Measurements from ENCODE around the gene TMEM61.
"Not testable (repeated sequence)": the region's sequence is repeated elsewhere in the genome, so short reads cannot be mapped to it uniquely, and the experiment has no call there.

TMEM61 gene

DNA sequence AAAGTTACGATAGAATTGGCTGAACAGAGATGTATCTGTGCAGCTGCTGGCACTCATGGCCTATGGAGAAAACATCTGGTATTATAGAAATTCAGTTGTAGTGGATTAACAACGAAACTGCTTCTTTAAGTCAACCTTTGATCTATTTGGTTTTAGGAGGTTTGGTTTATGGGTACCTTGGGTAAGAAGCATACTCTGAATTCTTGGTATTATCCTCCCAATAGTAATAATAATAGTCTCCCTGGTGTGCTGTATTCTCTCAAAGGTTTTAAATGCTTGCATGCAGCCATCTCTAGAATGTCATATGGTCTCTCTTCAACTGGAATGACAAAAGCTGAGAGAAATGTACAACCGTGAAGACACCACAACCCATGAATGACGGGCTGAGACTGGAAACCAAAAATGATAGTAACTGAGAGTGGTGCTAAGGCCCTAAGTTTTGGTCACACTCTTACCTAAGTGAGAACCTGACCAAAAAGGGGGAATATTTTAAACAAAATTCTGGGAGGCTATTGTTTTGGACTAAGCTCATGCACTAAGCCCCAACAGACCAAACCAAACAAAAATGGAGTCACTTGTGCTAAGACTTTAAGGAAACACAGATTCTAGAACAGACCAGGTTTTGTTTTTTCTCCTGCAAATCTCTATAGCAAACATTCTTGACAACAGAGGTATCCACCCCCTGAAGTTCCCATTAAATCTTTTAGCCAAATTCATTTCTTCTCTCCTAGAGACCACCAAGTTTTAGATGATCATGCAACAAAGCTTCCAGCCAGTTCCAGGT lies 17.6 kb upstream of the TMEM61 start:
- peak; percentile 40 for DNase-seq

DNA sequence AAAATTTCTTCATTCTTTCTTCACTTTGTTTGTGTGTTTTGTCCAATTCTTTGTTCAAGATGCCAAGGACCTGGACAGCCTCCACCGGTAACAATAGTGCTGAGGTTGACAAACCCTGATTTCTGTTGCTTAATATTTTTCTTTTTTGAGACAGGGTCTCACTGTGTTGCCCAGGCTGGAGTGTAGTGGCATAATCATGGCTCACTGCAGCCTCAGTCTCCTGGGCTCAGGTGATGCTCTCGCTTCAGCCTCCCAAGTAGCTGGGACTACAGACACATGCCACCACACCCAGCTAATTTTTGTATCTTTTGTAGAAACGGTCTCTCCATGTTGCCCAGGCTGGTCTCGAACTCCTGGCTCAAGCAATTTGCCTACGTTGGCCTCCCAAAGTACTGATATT lies 16.6 kb upstream of the TMEM61 start:
- DNase-seq: not testable (repeated sequence)

DNA sequence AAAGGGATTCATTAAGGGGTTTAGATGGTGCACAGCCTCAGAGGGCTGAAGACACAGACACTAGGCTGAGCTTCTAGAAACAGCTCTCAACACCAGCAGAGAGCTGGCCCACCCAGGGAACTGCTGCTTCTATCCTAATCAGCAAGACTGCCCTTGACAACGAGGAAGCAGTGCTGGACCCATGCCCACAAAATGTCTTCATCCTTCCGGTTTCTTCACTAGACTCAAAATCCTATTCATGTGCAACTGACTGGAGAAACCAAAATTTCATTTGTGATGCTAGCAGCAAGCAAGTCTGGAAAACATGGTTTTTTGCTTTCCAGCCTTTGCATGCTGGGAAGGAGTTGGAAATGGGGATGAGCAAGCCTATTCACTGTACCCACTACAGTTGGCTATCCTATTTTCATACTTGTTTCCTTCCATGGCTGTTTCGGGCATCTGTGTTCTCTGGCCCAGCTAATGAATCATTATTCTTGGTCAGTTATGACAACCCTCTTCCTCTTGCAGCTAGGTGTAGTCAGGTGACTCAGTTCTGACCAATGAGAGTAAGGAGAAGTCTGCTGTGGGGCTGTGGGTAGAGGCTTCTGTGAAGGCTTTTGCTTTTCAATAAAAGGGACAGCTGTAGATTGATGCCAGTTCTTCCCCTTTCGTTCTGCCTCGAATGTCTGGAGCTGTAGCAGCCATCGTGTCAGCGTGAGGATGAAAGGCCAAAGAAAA lies 14.6 kb upstream of the TMEM61 start:
- DNase-seq: peak; percentile 36

DNA sequence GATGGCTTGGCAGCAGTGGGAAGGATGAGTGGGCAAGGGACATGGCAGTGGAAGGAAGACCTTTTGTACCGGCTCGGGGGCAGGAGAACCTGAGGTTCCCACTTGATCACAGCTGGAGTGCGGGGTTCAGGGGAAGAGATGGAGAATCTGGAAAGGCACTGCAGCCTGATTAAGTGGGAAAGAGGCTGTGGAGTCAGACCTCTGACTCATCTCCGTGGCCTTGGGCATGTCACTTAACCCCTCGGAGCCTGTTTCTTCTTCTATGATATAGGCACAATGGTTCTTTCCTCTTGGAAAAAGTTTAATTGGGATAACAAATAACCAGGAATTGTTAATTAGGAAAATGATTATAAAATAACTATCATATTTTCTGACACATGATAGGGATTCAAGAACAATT lies 13.1 kb upstream of the TMEM61 start:
- DNase-seq: no peak

DNA sequence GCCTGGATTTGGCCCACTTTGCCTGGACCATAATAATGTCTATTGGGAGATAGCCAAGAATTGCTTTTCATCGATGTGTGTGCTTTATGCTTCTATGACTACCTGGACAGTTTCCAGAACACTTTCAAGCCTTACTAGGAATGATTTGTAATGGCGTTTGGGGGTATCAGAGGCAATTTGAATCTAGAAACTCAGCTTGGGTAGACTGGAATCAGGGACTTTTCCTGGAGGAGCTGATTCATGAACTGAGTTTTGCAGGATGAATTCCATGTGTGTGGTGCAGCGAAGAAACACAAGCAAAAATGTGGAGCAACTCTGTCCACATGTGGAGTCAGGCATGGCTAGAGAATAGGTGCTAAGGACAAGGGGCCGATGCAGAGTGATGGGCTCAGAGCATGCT lies 11.9 kb upstream of the TMEM61 start:
- DNase-seq: no peak

DNA sequence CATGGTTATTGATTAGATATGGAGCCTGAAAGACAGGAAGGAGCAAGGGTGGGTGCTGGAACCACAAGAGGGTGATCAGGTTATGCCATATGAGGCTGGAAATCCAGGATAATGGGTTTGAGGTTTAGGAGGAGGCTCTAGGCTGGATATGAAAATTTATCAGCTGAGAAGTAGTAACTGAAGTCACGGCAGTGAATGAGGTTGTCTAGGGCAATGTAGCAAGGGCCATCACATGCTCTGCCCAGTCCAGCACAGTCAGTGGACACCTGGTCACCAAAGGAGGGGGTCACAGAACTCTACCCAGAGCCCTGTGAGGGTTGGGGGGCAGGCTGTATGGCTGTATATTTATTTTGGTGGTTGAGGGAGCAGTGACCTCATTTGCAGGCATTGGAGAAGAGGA lies 10.5 kb upstream of the TMEM61 start:
- no peak for DNase-seq

DNA sequence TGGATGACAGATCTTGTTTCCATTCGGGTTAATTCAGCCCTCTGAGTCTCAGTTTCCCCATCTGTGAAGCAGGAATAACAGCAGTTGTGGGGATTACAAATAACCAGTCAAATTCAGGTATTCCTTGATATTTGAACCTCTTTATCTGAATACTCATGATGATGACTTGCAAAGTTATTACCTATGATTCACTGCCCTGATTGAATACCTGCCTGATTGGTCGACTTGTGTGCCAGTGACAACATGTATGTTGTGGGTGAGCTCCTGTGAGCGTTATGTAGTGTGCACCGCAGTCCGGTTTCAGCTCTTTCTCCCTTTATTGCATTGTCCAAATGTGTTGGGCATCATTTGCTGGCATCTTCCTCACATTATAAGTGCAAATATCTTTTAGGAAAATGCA lies 9.5 kb upstream of the TMEM61 start:
- DNase-seq: no peak

DNA sequence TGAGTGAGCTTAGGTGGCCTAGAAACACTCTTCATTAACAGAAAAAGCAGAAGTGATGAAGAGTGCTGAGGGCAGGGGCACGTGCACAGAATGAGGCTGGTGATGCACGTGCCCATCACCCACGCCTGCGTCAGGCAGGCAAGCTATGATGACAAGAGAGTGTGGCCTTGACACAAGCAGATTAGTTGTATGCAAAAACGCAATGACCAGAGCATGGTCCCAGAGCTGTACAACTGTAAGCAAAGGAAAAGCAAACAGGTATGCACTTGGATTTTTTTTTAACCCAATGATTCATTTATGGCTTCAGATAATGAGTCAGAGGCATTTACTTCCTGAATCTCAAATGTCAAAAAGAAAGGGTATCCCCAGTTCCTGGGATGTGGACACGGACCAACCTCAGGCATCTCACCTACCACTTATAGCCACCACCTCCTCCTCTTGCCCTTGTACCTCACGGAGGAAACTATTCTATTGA lies 9.1 kb upstream of the TMEM61 start:
- DNase-seq: peak; percentile 41

DNA sequence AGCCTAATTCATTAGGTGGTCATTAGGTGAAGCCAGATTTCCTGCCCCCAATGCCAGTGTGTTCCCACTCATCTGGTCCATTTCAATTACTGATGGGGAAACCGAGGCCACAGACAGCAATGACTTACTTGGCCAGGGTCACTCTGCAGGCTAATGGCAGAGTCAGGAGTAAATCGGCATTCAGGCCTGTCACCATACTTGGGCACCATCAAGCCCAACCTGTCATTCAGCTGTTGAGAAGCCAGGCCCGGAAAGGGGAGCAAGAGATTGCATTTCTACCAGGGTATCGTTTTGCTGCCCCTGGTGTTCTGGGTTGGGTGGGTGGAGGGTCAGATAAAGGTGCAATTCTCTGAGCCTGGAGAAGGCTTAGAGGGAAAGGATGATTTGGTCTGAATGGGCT lies 8.0 kb upstream of the TMEM61 start:
- no peak for DNase-seq

DNA sequence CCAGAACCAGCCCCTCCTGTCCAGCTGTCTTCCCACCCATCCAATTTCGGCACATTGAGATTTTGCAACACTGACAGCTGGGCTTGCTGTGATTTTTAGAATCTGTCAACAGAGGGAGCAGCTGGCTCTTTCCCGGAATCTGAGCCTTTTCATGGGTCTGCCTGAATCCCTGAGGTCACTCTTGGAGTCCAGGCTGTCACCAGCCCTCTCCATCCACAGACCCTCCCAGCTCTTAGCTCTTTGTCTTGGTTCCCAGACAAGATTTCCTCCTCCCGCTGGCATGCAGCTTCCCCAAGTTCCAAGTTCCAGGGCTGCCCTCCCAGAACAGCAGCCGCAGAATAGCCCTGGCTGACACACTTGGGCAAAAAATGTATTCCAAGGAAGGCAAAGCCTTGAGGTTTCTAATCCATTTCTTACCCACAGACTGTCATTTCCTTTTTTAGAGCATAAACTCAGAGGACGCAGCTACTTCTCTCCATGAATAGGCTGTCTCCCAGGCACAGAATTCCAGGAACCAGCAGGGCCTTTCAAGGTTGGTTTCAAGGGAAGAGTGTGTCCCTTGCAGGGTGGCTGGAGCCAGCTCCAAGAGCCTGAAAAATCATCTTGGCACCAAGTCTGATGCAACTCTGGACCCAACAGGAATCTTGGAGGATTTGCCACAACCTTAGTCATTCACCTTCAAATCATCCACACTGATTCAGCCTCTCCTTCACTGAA lies 7.1 kb upstream of the TMEM61 start:
- no peak for DNase-seq

DNA sequence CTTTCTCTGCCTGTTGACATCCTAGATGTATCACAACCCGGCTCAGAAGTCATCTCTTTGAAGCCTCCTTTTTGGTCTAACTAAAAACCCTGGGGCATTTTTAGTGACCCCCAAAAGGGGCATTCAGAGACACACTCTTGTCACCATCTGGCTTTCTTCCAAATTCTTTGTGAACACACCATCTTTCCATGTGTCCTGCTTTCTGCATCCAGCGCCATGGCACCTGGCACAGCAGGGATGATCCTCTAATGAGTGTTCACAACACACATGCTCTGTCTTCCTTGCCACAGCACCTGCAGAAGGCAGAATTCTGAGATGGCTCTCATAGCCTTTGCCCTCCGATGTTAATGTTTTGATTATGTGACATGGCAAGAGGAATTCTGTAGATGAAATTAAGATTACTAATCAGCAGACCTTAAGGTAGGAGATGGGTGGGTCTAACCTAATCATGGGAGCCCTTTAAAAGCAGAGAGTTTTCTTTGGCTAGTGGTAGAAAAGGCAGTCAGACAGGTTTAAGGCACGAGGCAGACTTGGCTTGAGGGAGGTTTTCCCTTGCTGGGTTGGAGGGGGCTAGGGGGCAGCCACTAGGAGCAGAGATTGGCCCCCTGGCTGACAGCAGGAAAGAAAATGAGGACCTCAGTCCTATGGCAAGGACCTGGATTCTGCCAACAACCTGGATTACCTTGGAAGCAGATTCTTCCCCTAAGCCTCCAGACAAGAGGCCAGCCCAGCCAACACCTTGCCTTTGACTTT lies 4.9 kb upstream of the TMEM61 start:
- DNase-seq: no peak

DNA sequence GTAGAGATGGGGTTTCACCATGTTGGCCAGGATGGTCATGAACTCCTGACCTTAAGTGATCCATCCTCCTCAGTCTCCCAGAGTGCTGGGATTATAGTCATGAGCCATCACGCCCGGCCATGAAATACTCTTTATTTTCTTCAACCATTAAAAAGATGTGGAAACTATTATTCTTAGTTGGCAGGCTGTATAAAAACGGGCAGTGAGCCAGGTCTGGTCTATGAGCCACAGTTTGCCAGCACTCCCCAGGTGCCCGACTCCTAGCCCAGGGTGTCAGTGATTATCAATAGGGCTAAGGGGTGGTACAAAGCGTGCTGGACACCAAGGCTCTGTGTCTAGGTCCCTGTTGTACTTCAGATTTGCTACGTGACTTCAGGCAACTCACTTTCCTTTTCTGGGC lies 3.7 kb upstream of the TMEM61 start:
- DNase-seq: no peak

DNA sequence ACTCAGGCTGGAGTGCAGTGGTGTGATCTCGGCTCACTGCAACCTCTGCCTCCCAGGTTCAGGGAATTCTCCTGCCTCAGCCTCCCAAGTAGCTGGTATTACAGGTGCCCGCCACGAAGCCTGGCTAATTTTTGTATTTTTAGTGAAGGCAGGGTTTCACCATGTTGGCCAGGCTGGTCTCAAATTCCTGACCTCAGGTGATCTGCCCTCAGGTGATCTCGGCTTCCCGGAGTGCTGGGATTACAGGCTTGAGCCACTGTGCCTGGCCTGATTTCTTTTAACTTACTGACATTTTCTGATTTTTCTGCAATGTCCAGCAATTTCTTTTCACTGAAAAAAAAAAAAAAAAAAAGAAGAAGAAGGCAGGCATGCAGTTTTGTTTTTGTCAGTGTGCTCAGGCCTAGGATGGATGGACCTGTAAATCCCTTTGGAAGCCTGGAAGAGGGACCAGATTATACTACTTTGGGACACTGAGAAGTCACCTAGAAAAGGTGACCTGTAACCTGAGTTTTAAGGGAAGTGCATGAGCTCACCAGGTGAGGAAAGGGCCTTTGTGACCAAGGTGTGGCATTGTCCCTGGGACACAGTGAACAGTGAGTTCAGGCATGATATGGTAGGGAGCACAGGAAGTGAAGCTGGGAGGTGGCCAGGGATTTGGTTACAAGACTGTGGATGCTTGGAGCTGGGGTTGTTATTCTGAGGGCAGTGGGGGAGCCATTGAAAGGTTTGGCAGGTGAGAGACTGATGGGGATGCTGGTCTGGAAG lies 2.7 kb upstream of the TMEM61 start:
- DNase-seq: no peak

DNA sequence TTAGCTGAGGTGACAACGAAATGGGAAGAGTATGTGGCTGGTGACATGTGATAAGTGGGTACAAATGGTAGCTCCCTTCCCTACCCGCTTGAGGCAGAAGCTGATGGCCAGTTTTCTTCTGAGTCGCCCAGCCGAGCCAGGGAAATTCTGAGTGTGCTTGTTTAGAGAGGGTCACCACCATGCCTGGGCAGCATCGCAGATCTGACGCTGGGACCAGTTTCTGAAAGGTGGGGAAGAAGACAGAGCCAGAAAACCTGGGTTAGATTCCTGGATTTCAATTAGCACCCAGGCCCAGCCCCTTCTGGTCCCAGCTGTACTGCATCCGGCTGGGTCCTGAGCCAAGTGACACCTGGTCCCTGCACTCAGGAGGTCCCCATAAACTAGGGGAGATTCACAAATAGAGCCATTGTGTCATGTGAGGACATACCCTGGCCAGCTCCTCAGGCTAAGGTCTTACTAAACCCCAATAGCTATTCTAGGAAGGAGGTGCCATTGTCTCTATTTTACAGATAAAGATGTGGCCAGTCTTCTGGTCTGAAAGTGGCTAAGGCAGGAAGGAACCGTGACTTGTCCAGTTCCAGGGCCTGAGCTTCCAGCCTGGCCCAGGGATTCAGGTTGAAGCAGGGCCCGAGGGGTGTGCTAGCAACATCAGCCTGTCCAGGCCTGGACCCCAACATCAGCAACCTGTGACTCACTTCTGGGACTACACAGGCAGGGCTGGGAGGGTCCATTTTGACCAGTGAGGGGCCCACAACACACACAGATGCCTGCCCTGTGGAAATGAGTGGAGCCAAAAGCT lies 1.7 kb upstream of the TMEM61 start:
- DNase-seq: no peak

DNA sequence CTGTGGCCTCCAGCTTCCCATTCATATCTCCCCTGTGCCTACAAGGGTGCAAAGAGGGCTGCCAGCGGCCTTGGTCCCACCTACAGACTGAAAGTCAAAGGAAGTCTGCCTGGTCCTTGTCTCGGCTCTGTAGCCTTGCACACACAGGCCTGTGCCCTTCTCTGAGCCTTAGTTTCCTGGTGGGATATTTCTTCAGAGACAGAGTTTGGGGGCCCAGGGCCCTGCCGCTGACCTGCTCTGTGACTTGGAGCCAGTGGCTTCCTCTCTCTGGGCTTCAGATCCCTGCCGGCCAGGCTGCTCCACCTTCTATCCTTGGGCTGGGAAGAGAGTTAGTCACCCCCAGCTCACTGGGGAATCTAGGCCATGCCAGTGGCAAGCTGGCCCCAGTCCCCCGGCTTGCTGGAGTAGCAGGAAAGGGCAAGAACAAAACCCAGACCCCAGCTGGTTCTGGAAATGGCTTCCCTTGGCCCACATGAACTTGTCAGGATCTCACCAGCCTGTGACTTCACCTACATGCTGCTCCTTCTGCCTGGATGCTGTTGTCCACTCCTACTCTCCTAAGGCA lies 1.0 kb upstream of the TMEM61 start:
- no peak for DNase-seq

DNA sequence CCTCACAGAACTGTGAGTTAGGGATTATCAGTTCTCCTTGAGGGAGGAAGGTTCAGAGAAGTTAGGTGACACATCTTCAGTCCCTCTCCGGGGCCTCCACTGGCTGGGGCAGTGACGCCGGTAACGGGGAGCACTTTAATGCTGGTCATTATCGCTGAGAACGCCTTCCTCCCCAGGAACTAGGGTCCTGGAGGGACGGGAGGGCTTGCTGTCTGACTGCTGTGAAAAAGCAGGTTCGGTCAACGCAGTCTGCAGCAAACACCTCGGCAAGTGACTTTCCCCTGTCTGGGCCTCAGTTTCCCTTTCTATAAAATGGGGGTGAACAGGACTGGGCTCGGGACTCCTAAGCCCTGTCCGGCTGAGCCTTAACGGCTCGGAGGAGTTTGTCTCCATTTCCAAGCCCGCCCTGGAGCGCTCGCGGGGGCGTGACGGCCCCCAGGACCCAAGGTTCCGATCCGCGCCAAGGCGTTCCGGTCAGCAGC lies 341 bp upstream of the TMEM61 start:
- no peak for DNase-seq

DNA sequence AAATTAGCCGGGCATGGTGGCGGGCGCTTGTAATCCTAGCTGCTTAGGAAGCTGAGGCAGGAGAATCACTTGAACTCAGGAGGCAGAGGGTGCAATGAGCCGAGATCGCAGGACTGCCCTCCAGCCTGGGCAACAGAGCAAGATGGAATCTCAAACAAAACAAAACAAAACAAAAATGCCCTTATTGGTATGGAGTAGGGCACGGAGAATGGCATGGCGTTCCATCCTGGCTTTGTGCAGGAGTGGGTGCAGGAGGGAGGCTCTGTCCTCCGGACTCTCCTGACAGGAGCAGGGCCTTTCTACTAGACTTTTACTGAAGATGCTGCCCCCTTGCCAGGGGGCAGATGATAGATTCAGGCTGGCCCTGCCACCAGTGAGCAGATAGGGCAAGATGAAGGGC lies 1.0 kb downstream of the TMEM61 start:
- DNase-seq: no peak

DNA sequence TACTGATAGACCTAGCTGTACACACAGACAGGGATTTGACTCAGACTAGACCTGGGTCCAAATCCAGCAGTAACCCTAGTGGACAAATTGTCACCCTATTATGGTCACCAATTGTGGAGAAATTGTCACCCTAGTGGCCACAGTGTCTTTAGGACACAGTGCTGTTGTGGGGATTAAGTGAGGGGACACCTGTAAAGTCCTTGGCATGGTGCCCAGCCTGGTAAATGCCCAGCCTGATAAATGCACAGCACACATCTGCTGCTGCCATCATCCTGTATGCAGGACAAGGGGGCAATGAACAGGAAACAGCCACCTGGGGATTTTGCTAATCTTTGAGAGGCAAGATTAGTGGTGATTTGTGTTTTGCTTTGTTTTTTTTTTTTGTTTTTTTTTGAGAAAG lies 2.3 kb downstream of the TMEM61 start:
- DNase-seq: no peak

DNA sequence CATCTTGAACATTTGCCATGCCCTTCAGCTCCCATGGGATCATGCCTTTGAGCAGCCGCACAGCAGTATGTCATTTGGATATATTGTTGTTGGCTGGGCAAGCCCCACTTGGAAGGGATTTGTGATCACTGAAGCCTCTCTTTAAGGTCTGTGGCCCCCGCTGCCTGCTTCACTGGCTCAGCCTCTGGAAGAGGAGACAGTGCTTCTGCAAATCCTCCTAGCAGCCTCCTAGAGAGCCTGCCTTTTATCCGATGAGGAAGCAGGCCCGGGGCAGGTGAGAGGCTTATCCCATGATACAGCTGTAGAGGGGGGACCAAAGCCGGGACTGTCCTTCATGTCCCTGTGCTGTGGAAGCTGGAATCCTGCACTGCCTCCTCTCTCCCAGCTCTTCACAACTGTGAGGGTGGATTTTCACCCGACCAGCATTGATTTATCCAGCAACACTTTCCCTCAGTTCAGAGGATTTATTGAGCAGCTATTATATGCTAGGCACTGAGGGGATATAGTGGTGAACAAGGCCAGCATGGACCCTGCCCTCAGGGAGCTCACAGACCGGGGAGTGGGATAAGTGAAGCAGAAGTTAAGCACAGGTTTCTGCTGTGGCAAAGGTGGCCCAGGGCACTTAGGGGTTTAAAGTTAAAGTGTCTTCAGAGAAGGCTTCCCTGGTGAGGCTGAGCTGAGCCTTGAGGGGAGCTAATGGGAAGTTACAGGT lies 3.9 kb downstream of the TMEM61 start:
- DNase-seq: no peak

DNA sequence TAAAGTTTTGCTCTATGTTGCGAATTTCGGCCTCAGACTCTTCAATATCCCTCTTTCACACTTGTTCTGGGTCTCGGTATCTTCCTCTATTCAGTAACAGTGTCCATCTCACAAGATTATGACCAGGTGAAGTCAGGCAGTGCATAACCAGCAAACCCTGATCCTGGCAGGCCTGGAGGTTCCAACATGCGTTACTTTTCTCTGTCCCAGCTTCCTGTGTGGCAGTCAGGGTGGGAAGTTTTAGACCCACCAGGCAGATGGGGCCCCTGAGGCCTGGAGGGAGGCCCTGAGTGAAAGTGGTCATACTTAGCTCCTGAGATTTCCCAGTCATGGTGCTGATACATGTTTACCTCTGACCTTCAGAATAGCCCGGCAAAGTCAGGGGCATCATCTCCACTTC lies 5.1 kb downstream of the TMEM61 start:
- DNase-seq: no peak

Measured in activated CD4-positive, alpha-beta T cell treated with anti-CD3 and anti-CD28 coated beads, Interleukin-2, amount 50 U/mL, for 16 hours (primary cell).